Trophoblast cell (in vitro differentiated cells and primary cell): Measurements from ENCODE around the gene FAM120A.

Experiments
- DNase-seq, 2 donors: peaks; one replicate each; pipeline ENCODE4 v3.0.0-alpha.2; 2016
- H2AFZ ChIP-seq: 2 replicates; pipeline ENCODE4 v1.6.1; 2013; ENCODE audit warnings: low read length, moderate library complexity, mild to moderate bottlenecking; ENCODE audit not compliant: insufficient read depth, poor library complexity
- H2AK5ac ChIP-seq: 2 replicates; pipeline ENCODE4 v1.6.1; 2013; ENCODE audit warnings: mild to moderate bottlenecking, low read length
- H2BK120ac ChIP-seq: 2 replicates; pipeline ENCODE4 v1.6.1; 2013; ENCODE audit warnings: low read length, mild to moderate bottlenecking, moderate library complexity; ENCODE audit not compliant: insufficient read depth, poor library complexity
- H2BK12ac ChIP-seq: 2 replicates; pipeline ENCODE4 v1.6.1; 2013; ENCODE audit warnings: mild to moderate bottlenecking, low read length, moderate library complexity
- H2BK5ac ChIP-seq: 2 replicates; pipeline ENCODE4 v1.6.1; 2013; ENCODE audit warnings: low read length, low read depth, moderate library complexity, mild to moderate bottlenecking; ENCODE audit not compliant: poor library complexity
- H3K14ac ChIP-seq: 2 replicates; pipeline ENCODE4 v1.6.1; 2013; ENCODE audit warnings: mild to moderate bottlenecking, low read length
- H3K18ac ChIP-seq: 2 replicates; pipeline ENCODE4 v1.6.1; 2013; ENCODE audit warnings: mild to moderate bottlenecking, low read length
- H3K23ac ChIP-seq: 2 replicates; pipeline ENCODE4 v1.6.1; 2013; ENCODE audit warnings: low read length
- H3K27ac ChIP-seq: 2 replicates; pipeline ENCODE4 v1.5.1; 2013; ENCODE audit warnings: low read depth, mild to moderate bottlenecking, inconsistent platforms, low read length, moderate library complexity
- H3K27me3 ChIP-seq: 2 replicates; pipeline ENCODE4 v1.6.1; 2013; ENCODE audit warnings: inconsistent platforms, mild to moderate bottlenecking, low read length, moderate library complexity; ENCODE audit not compliant: insufficient read depth
- H3K36me3 ChIP-seq, 2 experiments: 1 replicate in 1 of 2; 2 replicates in 1 of 2; pipeline ENCODE4 v1.6.1; 2013; ENCODE audit warnings: low read length in 2 of 2, mild to moderate bottlenecking in 2 of 2, moderate library complexity in 1 of 2; ENCODE audit not compliant: insufficient read depth in 2 of 2, control insufficient read depth in 1 of 2
- H3K4ac ChIP-seq: 2 replicates; pipeline ENCODE4 v1.6.1; 2013; ENCODE audit warnings: low read depth, mild to moderate bottlenecking, low read length, moderate library complexity
- H3K4me1 ChIP-seq, 2 experiments: 1 replicate in 1 of 2; 2 replicates in 1 of 2; pipeline ENCODE4 v1.6.1; 2013; ENCODE audit warnings: low read length in 2 of 2, mild to moderate bottlenecking in 2 of 2, moderate library complexity in 1 of 2; ENCODE audit not compliant: insufficient read depth in 2 of 2, control insufficient read depth in 1 of 2
- H3K4me2 ChIP-seq: 2 replicates; pipeline ENCODE4 v1.6.1; 2013; ENCODE audit warnings: inconsistent platforms, mild to moderate bottlenecking, low read length, moderate library complexity
- H3K4me3 ChIP-seq: 2 replicates; pipeline ENCODE4 v1.5.1; 2013; ENCODE audit warnings: mild to moderate bottlenecking, low read depth, low read length, inconsistent platforms
- H3K79me1 ChIP-seq: one replicate; pipeline ENCODE4 v1.6.1; 2013; ENCODE audit warnings: low read length
- H3K79me2 ChIP-seq: 2 replicates; pipeline ENCODE4 v1.6.1; 2013; ENCODE audit warnings: low read length, mild to moderate bottlenecking; ENCODE audit not compliant: control insufficient read depth, insufficient read depth, poor library complexity
- H3K9ac ChIP-seq: 2 replicates; pipeline ENCODE4 v1.6.1; 2013; ENCODE audit warnings: mild to moderate bottlenecking, low read length
- H3K9me3 ChIP-seq: 2 replicates; pipeline ENCODE4 v1.6.1; 2013; ENCODE audit warnings: low read depth, mild to moderate bottlenecking, control low read depth, inconsistent platforms, low read length; ENCODE audit not compliant: insufficient read depth
- H4K12ac ChIP-seq: 2 replicates; pipeline ENCODE4 v1.6.1; 2013; ENCODE audit warnings: low read depth, mild to moderate bottlenecking, low read length, moderate library complexity
- H4K8ac ChIP-seq: 2 replicates; pipeline ENCODE4 v1.6.1; 2013; ENCODE audit warnings: low read depth, mild to moderate bottlenecking, low read length, moderate library complexity
- H4K91ac ChIP-seq: one replicate; pipeline ENCODE4 v1.6.1; 2013; ENCODE audit warnings: low read depth, mild to moderate bottlenecking, low read length, moderate library complexity
- WGBS: extraction: QIAGEN DNeasy Blood & Tissue Kit; methylation state at CpG from one replicate; pipeline ENCODE4 v1.1.7; 2013; ENCODE audit warnings: missing lambda C conversion rate; ENCODE audit not compliant: insufficient read length, insufficient coverage; ENCODE audit errors: extremely low coverage; 5-methylcytosine and 5-hydroxymethylcytosine counted together

The FAM120A gene

DNA sequence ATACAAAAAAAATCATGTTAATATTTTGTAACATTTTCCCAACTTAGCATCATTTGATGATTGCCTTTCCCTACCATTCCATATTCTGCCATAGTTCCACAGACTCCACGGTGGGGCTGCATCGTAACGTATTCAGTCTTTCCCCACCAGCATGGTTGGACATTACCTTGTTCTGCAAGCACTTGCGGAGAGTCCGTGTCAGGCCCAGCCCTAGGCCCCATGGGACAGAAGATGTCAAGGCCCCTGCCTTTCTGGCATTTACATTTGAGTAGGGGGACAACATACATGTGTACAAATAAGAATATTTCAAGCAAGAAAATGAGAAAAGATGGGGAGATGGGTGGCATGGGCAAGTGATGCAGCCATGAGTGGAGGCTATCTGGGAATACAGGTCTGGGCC is 116.7 kb downstream of the FAM120A start:
- Histone ChIP-seq H3K9me3 (no peaks in the 10 kb centered on the region), H3K4me3 (no peak overlapping the region), H2BK5ac (no peak overlapping the region), H3K4ac (no peak overlapping the region), H3K18ac (no peak overlapping the region), H2AK5ac (no peak overlapping the region), H3K27me3 (no peaks in the 10 kb centered on the region), H3K23ac (no peak overlapping the region), H3K14ac (no peak overlapping the region), H3K79me1 (peaks cover 6% of the 10 kb centered on the region), H2AFZ (no peak overlapping the region), H2BK120ac (no peak overlapping the region), H3K9ac (peak overlapping the region; percentile 49), H3K36me3 (peaks cover 7 to 12% of the 10 kb centered on the region in 2 experiments), H4K8ac (no peak overlapping the region), H4K12ac (no peak overlapping the region), H3K79me2 (peaks cover 3% of the 10 kb centered on the region), H3K4me2 (no peak overlapping the region), H3K27ac (no peak overlapping the region), H4K91ac (no peak overlapping the region), H2BK12ac (no peak overlapping the region), H3K4me1 (peaks cover 6 to 7% of the 10 kb centered on the region in 2 experiments)
- no peak for DNase-seq
- WGBS = no CpG with 5 or more reads among the region's 5 CpGs

DNA sequence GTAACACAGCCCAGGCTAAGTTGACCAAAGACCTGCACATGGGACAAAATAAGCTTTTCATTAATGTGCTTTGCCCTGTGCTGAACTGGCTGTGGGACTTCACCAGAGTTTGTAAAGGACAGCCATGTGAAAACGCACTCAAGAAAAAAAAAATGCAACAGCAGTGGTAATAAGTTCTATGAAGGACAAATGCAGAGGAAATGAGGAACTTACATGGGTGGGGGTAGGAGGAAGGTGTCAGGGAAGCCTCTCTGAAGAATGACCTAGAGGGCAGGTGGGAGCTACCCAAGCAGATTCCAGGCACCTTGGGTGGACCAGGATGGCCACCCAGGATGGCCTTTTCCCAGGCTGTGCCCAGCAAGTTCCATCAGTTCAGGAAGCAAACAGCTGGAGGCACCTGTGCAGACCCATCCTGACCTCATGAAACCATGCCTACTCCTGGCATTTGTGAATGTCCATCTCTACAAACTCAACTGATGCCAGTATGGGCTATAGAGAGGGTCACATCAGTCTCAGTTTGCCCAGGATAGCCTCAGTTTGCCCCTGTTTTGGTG is 118.2 kb downstream of the FAM120A start:
- Histone ChIP-seq H2AFZ (no peak overlapping the region), H3K9me3 (no peaks in the 10 kb centered on the region), H3K18ac (no peak overlapping the region), H3K14ac (no peak overlapping the region), H3K4me1 (peaks cover 6 to 7% of the 10 kb centered on the region in 2 experiments), H3K36me3 (peaks cover 0 to 2% of the 10 kb centered on the region in 2 experiments), H3K4ac (no peak overlapping the region), H3K4me2 (no peak overlapping the region), H2AK5ac (no peak overlapping the region), H3K23ac (no peak overlapping the region), H3K27me3 (no peaks in the 10 kb centered on the region), H3K27ac (no peak overlapping the region), H4K91ac (no peak overlapping the region), H4K12ac (no peak overlapping the region), H3K9ac (no peak overlapping the region), H3K4me3 (no peak overlapping the region), H3K79me2 (peaks cover 3% of the 10 kb centered on the region), H4K8ac (no peak overlapping the region), H2BK5ac (no peak overlapping the region), H2BK120ac (no peak overlapping the region), H3K79me1 (peaks cover 6% of the 10 kb centered on the region), H2BK12ac (no peak overlapping the region)
- DNase-seq = no peak
- no CpG with 5 or more reads among the region's 1 CpG for WGBS

- no peak overlapping the region for H3K4me2 ChIP-seq
- H3K27me3 ChIP-seq = no peaks in the 10 kb centered on the region
- peaks cover 7% of the 10 kb centered on the region for H3K79me2 ChIP-seq
- H3K9me3 ChIP-seq = no peaks in the 10 kb centered on the region
- H3K27ac ChIP-seq = no peak overlapping the region
- no peak overlapping the region for H3K4me3 ChIP-seq
- H3K18ac ChIP-seq = no peak overlapping the region
- peaks cover 0 to 2% of the 10 kb centered on the region in 2 experiments for H3K36me3 ChIP-seq
- no CpG with 5 or more reads among the region's 2 CpGs for WGBS
- H2AK5ac ChIP-seq = no peak overlapping the region
- no peak overlapping the region for H3K9ac ChIP-seq
- no peak overlapping the region for H4K91ac ChIP-seq
- peaks cover 8 to 11% of the 10 kb centered on the region in 2 experiments for H3K4me1 ChIP-seq
- H2AFZ ChIP-seq = no peak overlapping the region
- H2BK5ac ChIP-seq = no peak overlapping the region
- DNase-seq = no peak
- no peak overlapping the region for H3K4ac ChIP-seq
- H3K79me1 ChIP-seq = peaks cover 14% of the 10 kb centered on the region
- H4K8ac ChIP-seq = no peak overlapping the region
- H4K12ac ChIP-seq = no peak overlapping the region
- no peak overlapping the region for H2BK120ac ChIP-seq
- no peak overlapping the region for H2BK12ac ChIP-seq
- no peak overlapping the region for H3K23ac ChIP-seq
- H3K14ac ChIP-seq = no peak overlapping the region
Observed at GRCh38 chr9:93572221-93572620, 120.7 kb downstream of the FAM120A start.

DNA sequence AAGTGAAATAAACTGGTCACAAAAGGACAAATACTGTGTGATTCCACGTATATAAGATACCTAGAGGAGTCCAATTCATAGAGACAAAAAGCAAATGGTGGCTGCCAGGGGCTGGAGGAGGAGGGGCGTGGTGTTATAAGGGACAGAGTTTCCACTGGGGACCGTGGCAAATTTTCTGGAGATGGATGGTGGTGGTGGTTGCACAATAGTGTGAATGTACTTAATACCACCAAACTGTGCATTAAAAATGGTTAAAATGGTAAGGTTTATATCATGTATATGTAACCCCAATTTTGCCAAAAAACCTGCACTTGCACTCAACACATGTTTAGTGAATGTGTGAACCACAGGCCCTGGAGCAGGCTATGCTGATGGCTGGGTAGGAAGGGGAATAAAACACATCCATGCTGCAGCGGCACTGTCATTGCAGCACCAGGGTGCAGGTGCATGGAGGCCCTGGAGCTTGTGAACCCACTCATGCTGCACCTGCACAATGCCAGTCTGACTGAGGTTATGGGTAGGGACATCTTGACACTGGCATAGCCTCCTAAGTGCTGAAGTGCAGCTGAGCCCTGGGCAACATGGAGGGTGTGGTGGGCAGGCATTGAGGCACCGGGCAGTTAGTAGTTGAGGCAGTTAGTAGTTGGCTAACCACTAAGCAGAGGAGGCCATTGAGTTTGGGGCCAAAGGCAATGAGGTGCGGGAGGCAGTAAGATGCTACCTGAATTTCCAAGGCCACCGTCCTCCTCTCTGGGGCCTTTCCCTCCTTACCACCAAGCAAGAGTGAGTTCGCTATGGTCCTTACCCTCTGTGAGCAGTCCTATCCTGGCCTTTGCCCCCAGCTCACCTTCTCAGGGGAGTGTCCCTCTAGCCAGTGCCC is 121.4 kb downstream of the FAM120A start:
- peaks cover 9% of the 10 kb centered on the region for H3K79me2 ChIP-seq
- H2BK120ac ChIP-seq = no peak overlapping the region
- no peak overlapping the region for H2AK5ac ChIP-seq
- H4K12ac ChIP-seq = no peak overlapping the region
- no peak overlapping the region for H4K91ac ChIP-seq
- H3K27me3 ChIP-seq = no peaks in the 10 kb centered on the region
- no peak overlapping the region for H3K23ac ChIP-seq
- H3K9ac ChIP-seq = no peak overlapping the region
- H2BK5ac ChIP-seq = no peak overlapping the region
- H3K27ac ChIP-seq = no peak overlapping the region
- WGBS = no CpG with 5 or more reads among the region's 8 CpGs
- H3K4me2 ChIP-seq = no peak overlapping the region
- H2BK12ac ChIP-seq = no peak overlapping the region
- no peak overlapping the region for H4K8ac ChIP-seq
- H3K4me1 ChIP-seq = peaks cover 12 to 13% of the 10 kb centered on the region in 2 experiments
- H2AFZ ChIP-seq = no peak overlapping the region
- H3K14ac ChIP-seq = no peak overlapping the region
- H3K79me1 ChIP-seq = peaks cover 16% of the 10 kb centered on the region
- DNase-seq = no peak
- H3K36me3 ChIP-seq = no peaks in the 10 kb centered on the region
- no peak overlapping the region for H3K4ac ChIP-seq
- no peak overlapping the region for H3K4me3 ChIP-seq
- no peaks in the 10 kb centered on the region for H3K9me3 ChIP-seq
- no peak overlapping the region for H3K18ac ChIP-seq
